Mononuclear cell (primary cell): ENCODE data around the gene CIDEA. TPM values are rescaled to one million over a fixed set of nuclear protein-coding genes. Genes with fewer than 3 reads are reported as not detected.

Experiments
- H3K27me3 ChIP-seq: 2 replicates; pipeline ENCODE4 v1.6.0; 2011; ENCODE audit warnings: low read length, control low read depth; ENCODE audit not compliant: insufficient read depth
- H3K4me1 ChIP-seq: 2 replicates; pipeline ENCODE4 v1.5.1; 2011; ENCODE audit warnings: mild to moderate bottlenecking, low read length, control low read depth; ENCODE audit not compliant: insufficient read depth
- H3K4me3 ChIP-seq: 2 replicates; pipeline ENCODE4 v1.5.1; 2011; ENCODE audit warnings: mild to moderate bottlenecking, low read length, moderate library complexity
- H3K9me3 ChIP-seq: 2 replicates; pipeline ENCODE4 v1.5.1; 2011; ENCODE audit warnings: low read depth, mild to moderate bottlenecking, control low read depth, low read length
- total RNA-seq: library from RNA; depleted of rRNA; stranded (reverse); fragments of >200 nt; gene quantifications from one replicate; pipeline ENCODE4 v1.2.3, GENCODE V29; 2012

The CIDEA gene
- total RNA-seq, 1 donor = not detected

- Histone ChIP-seq H3K27me3 (no peaks in the 10 kb centered on the region), H3K9me3 (no peaks in the 10 kb centered on the region), H3K4me1 (no peaks in the 10 kb centered on the region), H3K4me3 (no peak overlapping the region)
These were observed 24.1 kb downstream of the CIDEA start for GRCh38 chr18:12278215-12278671.

DNA sequence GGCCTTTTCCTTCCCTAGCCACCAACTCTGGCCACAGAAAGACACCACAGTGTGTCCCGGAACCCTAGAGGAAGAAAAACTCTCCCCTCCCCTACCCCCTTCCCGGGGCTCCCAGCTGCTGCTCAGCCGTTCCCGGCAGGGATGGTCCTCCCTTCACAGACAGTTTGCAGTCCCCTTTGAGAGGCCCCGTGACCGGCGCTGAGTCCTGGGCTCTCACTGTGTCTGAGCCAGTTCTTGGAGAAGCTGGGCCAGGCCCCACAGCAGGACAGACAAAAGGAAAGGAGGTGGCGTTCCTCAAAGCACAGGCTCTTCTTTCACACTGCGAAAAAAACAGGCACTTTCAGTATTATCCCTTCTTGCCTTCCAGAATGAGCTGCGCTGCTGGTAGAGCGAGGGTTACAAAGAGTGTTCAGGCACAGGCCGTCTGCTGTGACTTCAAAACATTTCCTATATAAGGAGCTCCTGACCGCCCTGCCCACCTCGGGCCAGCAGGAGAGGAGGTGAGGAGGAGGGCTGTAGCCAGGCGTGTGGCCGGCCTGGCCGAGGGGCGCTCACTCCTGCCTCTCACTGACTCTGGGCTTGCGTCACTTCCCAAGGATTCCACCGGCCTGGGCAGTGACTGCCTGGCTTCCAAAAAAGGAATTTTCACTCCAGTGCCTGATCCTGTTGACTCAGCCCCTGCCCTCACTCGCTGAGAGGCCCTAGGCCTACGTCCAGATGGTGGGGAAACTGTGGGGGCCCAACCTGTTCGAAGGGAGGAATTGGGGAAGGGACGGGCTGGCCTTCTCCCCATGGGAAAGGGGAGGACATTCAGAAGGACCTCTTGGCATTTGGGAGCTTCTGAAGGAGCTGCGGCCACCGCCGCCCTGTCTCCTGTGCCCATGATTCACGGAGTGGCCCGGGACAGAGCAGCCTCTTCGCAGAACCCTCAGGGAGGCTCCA lies 24.9 kb downstream of the CIDEA start:
- H3K4me3 ChIP-seq = no peak overlapping the region
- no peaks in the 10 kb centered on the region for H3K9me3 ChIP-seq
- no peaks in the 10 kb centered on the region for H3K27me3 ChIP-seq
- no peaks in the 10 kb centered on the region for H3K4me1 ChIP-seq

DNA sequence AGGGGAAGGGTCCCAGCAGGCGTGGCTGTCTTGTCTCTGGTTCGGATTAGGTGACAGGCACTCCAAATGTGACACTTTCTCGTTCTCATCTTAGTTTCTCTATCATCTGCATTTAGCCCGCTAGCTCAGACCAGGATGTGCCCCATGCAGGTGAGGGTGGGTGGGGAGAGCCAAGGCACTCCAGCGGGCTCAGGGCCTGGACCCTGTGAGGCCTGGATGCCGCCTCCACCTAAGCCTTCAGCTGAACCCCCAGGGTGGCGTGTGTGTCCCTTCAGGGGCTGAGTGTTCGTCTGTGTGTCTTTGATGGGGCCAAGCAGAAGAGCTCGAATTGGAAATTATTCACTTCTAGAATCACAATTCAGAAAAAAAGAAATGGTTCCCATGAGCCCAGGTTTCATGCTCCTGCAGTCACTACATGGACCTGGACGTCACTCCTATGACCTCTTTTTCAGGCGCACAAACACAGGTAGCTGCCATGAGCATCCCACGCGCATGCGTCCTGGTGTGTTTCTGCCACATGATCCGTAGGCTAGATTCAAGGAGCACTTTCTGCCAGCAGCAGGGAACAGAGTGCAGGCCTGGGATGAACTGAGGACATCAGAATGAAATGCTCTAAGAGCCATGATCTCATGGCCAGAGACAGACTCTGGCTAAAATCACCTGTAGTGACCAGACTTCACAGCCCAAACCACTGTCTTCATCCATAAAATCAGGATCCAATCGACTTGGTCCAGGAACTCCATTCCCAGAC lies 25.8 kb downstream of the CIDEA start:
- Histone ChIP-seq H3K9me3 (no peaks in the 10 kb centered on the region), H3K27me3 (no peaks in the 10 kb centered on the region), H3K4me3 (no peak overlapping the region), H3K4me1 (no peaks in the 10 kb centered on the region)

GRCh38 chr18:12281861-12282260 lies 27.7 kb downstream of the CIDEA start:
- Histone ChIP-seq H3K4me3 (no peak overlapping the region), H3K9me3 (no peaks in the 10 kb centered on the region), H3K27me3 (peaks cover 8% of the 10 kb centered on the region), H3K4me1 (no peaks in the 10 kb centered on the region)

GRCh38 chr18:12282442-12283039 lies 28.4 kb downstream of the CIDEA start:
- Histone ChIP-seq H3K4me3 (no peak overlapping the region), H3K4me1 (peaks cover 2% of the 10 kb centered on the region), H3K9me3 (no peaks in the 10 kb centered on the region), H3K27me3 (peaks cover 15% of the 10 kb centered on the region)

- Histone ChIP-seq H3K4me1 (peaks cover 9% of the 10 kb centered on the region), H3K4me3 (no peak overlapping the region), H3K27me3 (peaks cover 22% of the 10 kb centered on the region), H3K9me3 (no peaks in the 10 kb centered on the region)
These were observed 29.1 kb downstream of the CIDEA start for GRCh38 chr18:12283256-12283655.

DNA sequence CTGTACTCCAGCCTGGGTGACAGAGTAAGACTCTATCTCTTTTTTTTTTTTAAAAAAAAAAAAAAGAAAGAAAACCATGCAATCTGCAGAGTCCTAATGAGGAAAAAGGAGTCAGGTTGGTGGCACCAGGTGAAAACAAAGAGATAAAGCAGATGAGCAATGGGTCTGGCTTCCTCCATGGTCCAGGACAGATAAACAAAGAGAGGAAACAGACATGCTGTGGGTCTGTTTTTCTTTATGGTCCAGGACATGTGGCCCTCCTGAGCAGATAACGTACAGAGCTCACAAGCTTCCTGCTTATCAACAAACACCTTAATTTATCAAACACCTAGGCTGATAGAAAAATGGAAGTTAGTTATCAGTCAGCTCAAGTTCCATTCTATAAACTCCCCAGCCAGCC lies 29.5 kb downstream of the CIDEA start:
- H3K4me1 ChIP-seq = peaks cover 10% of the 10 kb centered on the region
- no peaks in the 10 kb centered on the region for H3K9me3 ChIP-seq
- no peak overlapping the region for H3K4me3 ChIP-seq

DNA sequence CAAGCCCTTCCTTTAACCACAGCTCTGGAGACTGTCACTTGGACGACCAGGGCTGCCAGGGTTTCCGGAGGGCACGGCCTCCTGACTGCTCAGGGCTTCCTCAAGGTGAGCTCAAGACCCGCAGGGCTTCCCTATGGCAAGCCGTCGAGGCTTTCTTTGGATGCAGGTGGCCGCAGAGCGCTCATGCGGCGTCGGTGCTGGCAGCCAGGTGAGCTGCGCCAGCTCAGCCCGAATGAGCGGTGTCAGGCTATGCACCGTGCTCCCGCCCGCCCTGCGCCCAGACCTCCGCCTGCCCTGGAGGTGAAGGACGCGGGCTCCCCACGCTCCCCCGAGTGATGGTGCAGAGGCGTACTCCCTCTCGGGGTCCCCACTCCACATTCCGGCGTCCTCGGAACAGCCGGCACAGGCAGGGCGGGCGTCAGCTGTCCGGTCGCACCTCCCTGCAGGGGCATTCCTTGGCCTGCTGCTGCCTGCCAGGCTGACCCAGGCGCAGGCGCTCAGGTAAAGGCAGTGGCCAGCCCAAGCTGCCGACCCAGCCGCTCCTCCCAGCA lies 33.0 kb downstream of the CIDEA start:
- no peak overlapping the region for H3K4me3 ChIP-seq
- peaks cover 10% of the 10 kb centered on the region for H3K4me1 ChIP-seq
- H3K9me3 ChIP-seq = no peaks in the 10 kb centered on the region
- peaks cover 31% of the 10 kb centered on the region for H3K27me3 ChIP-seq

More for the DNA sequence above, 29.5 kb downstream of the CIDEA start:
- peaks cover 26% of the 10 kb centered on the region for H3K27me3 ChIP-seq

DNA sequence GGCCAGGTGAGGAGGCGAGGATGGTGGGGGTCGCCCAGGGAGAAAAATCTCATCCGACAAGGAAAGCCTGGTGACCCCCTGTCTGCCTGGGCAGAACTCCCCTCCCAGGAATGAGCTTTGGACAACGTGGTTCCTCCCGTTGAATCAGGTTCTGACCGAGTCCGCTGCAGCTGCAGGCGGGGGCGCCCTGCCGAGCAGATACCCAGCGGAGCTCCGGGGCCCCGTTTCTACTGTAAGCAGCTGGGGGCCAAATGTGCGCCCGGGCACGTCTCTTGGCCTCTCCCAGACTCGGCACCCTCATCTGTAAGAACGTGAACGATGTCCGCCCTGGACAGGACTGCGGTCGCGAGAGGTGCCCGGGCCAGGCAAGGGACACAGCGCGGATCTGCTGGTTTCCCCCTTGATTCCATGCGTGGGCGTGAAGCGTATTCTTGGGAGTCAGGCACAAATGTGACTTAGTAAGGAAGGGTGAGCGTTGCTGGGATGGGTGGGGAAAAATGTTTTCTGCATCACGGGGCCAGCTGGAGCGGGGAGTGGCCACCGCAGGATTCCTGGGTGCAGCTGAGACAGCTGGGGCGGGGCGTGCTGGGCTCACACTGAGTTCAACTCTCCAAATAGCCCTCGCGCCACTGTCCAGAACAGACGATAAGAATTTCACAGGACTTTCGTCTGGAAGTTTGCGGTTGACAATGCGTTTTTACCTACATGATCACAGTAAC lies 33.7 kb downstream of the CIDEA start:
- H3K27me3 ChIP-seq = peaks cover 31% of the 10 kb centered on the region
- no peaks in the 10 kb centered on the region for H3K9me3 ChIP-seq
- no peak overlapping the region for H3K4me3 ChIP-seq
- peaks cover 10% of the 10 kb centered on the region for H3K4me1 ChIP-seq

DNA sequence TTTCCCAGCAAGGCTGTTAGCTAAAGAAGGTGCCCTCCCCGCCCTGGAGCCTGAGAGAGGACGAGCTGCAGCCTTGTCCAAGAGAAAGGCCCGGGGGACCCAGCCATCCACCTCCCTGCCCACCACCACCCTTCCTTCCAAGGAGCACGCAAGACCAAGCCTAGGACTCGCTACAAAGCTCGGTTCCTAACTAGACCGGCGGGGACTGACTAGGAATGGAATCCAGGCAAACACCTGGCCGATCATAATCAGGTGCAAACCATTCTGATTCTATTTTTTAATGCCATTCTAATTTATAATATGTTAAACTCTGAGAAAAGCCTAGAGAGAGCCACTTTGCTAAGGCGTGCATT lies 34.2 kb downstream of the CIDEA start:
- Histone ChIP-seq H3K4me3 (no peak overlapping the region), H3K4me1 (peaks cover 10% of the 10 kb centered on the region), H3K9me3 (no peaks in the 10 kb centered on the region), H3K27me3 (peaks cover 31% of the 10 kb centered on the region)

DNA sequence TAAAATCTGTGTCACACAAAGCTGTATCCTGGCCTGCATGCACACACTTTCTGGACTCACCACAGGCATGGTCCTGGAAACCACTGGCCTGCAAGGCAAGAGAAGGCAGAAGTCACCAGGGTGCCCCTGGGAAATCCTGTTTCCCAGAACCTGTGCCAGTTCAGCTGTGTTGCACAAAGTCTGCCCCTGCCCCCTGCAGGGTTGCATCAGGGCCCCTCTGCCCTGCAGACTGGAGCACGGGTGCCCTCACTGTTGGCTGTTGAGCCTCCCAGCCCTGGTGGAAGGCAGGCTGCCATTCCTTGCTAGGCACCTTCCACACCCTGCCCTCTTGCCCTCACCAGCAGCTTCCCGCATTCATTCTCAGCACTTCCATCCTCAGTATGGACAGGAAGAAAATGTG lies 35.9 kb downstream of the CIDEA start:
- Histone ChIP-seq H3K4me3 (no peak overlapping the region), H3K4me1 (peaks cover 10% of the 10 kb centered on the region), H3K27me3 (peaks cover 31% of the 10 kb centered on the region), H3K9me3 (no peaks in the 10 kb centered on the region)

GRCh38 chr18:12291161-12291560 lies 37.0 kb downstream of the CIDEA start:
- H3K9me3 ChIP-seq = no peaks in the 10 kb centered on the region
- H3K4me1 ChIP-seq = peaks cover 10% of the 10 kb centered on the region
- H3K27me3 ChIP-seq = peaks cover 28% of the 10 kb centered on the region
- H3K4me3 ChIP-seq = no peak overlapping the region

GRCh38 chr18:12291690-12292089 lies 37.5 kb downstream of the CIDEA start:
- Histone ChIP-seq H3K9me3 (no peaks in the 10 kb centered on the region), H3K27me3 (peaks cover 24% of the 10 kb centered on the region), H3K4me3 (no peak overlapping the region), H3K4me1 (peaks cover 10% of the 10 kb centered on the region)

DNA sequence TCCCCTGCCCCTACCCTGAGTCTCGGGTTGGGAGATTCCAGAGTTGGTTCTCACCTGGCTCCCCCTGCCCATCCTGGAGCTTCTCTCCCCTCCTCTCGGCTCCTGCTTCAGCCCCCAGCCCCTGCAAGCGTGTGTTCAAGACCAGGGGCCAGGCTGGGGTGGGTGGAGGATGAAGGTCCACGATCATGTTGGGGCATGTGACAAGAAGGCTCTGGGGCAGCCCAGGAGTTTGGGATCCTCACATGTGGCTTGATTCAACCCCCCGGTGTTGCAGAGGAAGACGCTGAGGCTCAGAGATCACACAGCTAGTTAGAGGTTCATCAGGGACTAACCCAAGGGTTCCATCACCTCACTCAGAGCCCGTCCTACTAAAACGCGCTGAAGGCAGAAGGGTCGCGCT lies 39.7 kb downstream of the CIDEA start:
- no peaks in the 10 kb centered on the region for H3K9me3 ChIP-seq
- H3K4me3 ChIP-seq = no peak overlapping the region
- no peaks in the 10 kb centered on the region for H3K4me1 ChIP-seq
- peaks cover 3% of the 10 kb centered on the region for H3K27me3 ChIP-seq
